LHCN-M2 (cell line): Measurements from ENCODE around the gene TMEM86A. TPM values are rescaled to one million over a fixed set of nuclear protein-coding genes. Genes with fewer than 3 reads are reported as not detected.

Experiments
- DNase-seq: peaks from one replicate; pipeline ENCODE4 v3.0.0-alpha.2; 2012; ENCODE audit warnings: low read depth
- total RNA-seq: library from RNA; depleted of rRNA; stranded (reverse); fragments of >200 nt; gene quantifications from 2 replicates; pipeline ENCODE4 v1.2.3, GENCODE V29; 2014

Gene TMEM86A
- total RNA-seq, 1 experiment from 2014 or later, result 2.1 TPM

DNA sequence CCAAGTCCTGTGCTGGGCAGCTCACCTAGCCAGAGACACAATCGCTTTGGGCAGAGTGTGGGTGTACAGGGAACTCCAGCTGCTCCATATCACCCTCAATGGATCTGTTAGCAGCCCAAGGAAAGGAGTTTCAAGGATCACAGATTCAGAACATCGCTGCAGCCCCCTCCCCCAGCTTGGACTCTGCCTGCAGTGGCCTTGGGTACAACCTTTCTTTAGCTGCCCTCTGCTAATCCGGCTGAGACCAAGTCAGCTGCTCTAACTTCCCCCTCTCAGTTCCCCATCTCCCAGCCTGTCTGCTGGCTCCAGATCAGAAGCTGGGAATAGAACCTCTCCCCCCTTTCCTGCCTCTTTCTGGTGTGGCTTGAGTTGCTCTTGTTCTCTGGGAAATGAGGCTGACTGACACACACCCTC lies 1.3 kb downstream of the TMEM86A start:
- DNase-seq, result no peak

- DNase-seq, result peak; percentile 64
Measured at GRCh38 chr11:18700375-18700774, 1.8 kb downstream of the TMEM86A start.

DNA sequence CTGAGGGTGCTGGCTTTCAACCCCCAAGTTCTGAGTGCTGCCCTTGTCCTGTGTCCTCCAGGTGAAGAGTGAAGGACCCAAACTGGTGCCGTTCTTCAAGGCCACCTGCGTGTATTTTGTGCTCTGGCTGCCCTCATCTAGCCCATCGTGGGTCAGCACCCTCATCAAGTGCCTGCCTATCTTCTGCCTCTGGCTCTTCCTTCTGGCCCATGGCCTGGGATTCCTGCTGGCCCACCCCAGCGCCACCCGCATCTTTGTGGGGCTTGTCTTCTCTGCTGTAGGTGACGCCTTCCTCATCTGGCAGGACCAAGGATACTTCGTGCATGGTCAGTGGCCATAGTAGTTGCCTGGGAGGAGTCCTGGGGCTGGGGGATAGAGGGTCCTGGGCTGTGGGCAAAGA lies 2.3 kb downstream of the TMEM86A start:
- DNase-seq, result no peak

GRCh38 chr11:18701614-18702216 lies 3.1 kb downstream of the TMEM86A start:
- no peak for DNase-seq

GRCh38 chr11:18703001-18703763 lies 4.6 kb downstream of the TMEM86A start:
- DNase-seq, result no peak

- no peak for DNase-seq
Measured at GRCh38 chr11:18704045-18704645, 5.6 kb downstream of the TMEM86A start.

DNA sequence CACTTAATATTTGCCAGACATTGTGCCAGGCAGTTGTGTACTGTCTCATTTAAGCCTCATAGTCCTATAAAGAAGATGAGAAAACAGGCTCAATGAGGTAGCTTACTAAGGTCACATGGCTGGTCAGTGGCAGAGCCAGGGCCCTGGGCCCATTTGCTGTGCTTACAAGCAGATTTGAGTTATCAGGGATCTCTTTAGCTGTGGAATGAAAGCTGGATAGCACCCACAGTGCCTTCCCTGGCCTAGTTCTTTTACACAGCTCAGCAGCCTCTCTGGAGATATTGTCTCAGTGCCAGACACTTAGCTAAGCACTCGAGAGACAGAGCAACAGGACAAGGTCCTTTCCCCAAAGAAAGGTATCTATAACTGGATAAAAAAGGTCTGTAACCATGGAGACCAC lies 6.1 kb downstream of the TMEM86A start:
- DNase-seq, result no peak

GRCh38 chr11:18705651-18706281 lies 7.2 kb downstream of the TMEM86A start:
- DNase-seq, result no peak

DNA sequence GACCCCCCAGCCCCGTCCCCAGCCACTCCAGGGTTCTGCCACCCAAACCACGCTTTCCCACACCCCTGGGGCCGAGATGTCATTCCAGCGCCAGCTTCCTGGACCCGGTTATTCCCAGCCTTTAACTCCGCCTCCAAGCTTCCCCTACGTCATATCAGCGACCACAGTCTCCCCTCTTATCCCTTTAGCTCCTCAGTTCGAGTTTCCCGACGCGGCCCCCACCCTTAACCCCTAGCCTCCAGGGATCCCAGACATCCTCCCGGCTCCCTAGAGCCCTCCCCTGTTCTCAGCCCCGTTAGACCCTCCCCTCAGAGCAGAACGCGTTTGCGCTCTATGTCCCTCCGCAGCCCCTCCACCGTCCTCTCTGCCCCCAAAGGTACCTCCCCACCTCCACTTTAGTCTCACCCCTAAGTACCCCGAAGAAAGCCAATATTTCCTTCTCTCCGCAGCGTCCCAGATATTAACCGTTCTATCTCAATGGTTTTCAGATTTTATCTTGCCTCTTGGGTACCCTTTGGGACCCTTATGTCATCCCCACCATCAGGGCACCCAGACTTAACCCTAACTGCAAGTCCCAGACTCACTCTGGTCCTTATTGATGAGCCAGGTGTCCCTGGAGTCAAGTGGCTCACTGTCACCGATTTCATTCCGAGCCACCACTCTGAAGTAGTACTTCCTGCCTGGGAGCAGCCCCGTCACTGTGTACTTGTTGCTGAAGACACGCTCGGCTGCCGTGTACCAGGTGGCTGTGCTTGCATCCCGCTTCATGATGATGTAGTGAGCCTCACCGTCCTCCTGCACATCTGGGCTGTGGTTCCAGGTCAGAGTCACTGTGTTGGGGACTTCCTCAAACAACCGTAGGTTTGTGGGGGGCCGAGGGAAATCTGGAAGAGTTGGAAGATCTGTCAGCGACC lies 8.0 kb downstream of the TMEM86A start:
- peak; percentile 35 for DNase-seq

GRCh38 chr11:18707811-18708340 lies 9.3 kb downstream of the TMEM86A start:
- DNase-seq, result no peak

DNA sequence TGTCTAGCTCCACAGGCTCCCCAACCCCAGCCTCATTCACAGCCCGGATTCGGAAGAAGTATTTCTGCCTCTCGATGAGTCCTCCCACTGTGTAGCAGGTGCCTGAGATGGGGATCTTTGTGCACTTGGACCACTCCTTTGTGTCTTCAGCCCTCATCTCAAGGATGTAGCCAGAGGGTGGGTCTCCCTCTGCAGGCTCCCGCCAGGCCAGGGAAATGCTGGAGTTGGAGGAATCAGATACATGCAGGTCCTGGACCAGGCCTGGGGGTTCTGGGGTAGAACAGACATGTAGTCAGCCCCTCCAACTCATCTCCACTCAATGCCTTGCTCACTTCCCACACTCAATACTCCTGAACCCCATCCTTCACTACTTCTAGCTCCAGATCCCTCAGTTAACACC lies 10.8 kb downstream of the TMEM86A start:
- no peak for DNase-seq

DNA sequence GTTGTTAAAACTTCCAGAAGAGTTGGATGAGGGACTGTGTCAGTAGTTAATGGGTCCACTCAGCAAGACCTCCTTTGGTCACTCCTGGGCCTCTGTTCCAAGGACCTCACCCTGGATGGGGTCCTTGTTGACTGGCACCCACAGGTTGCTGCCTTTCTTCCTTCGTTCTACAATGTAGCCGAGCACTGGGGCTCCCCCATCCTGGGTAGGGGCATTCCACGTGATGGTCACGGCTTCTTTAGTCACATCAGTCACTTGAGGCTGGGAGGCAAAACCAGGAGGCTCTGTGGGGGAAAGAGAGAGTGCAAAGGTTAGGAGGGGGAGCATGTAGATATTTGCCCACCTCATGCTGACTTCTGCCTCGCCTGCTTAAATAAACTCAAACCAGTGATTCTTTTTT lies 12.0 kb downstream of the TMEM86A start:
- DNase-seq, result no peak

- no peak for DNase-seq
Measured at GRCh38 chr11:18713646-18714442, 15.3 kb downstream of the TMEM86A start.

- DNase-seq, result no peak
Measured at GRCh38 chr11:18714443-18714780, 15.8 kb downstream of the TMEM86A start.

GRCh38 chr11:18715476-18715875 lies 16.9 kb downstream of the TMEM86A start:
- no peak for DNase-seq

- no peak for DNase-seq
Measured at GRCh38 chr11:18720091-18720807, 21.7 kb downstream of the TMEM86A start.

- peak; percentile 45 for DNase-seq
Measured at GRCh38 chr11:18720808-18721560, 22.4 kb downstream of the TMEM86A start.

- no peak for DNase-seq
Measured at GRCh38 chr11:18721561-18722292, 23.1 kb downstream of the TMEM86A start.
